H1 (cell line): ENCODE data around the gene IL1RL1. TPM values are rescaled to one million over a fixed set of nuclear protein-coding genes. Genes with fewer than 3 reads are reported as not detected.

ENCODE experiments used
- ATF3 ChIP-seq: IDR thresholded peaks from 2 replicates; pipeline ENCODE4 v1.6.1; 2011; ENCODE audit warnings: low read depth, mild to moderate bottlenecking, low read length; ENCODE audit not compliant: insufficient read depth
- BCL11A ChIP-seq, 2 experiments: IDR thresholded peaks; one replicate each; pipeline ENCODE4 v1.6.1; 2011; ENCODE audit warnings: low read depth in 2 of 2, low read length in 2 of 2, mild to moderate bottlenecking in 2 of 2
- CHD7 ChIP-seq: fragments of 300-600 bp; sonication (generic); IDR thresholded peaks from 2 replicates; pipeline ENCODE4 v1.7.1; 2012; ENCODE audit warnings: low read length, moderate library complexity, mild to moderate bottlenecking, inconsistent platforms; ENCODE audit not compliant: insufficient replicate concordance
- HDAC6 ChIP-seq: IDR thresholded peaks from one replicate; pipeline ENCODE4 v1.7.1; 2012; ENCODE audit warnings: low read depth, mild to moderate bottlenecking, inconsistent platforms, low read length, moderate library complexity
- MAFK ChIP-seq: IDR thresholded peaks from 2 replicates; pipeline ENCODE4 v1.6.1; 2012; ENCODE audit warnings: low read depth, mild to moderate bottlenecking, improper control_type of control experiment, low read length
- PHF8 ChIP-seq: fragments of 200-600 bp; sonication (generic); conservative IDR thresholded peaks from 2 replicates; pipeline ENCODE4 v1.7.1; 2012; ENCODE audit warnings: low read depth, mild to moderate bottlenecking, inconsistent platforms, low read length, moderate library complexity
- POLR2AphosphoS5 ChIP-seq: IDR thresholded peaks from 2 replicates; pipeline ENCODE4 v1.6.1; 2011; ENCODE audit warnings: low read depth, low read length
- RFX5 ChIP-seq: IDR thresholded peaks from 2 replicates; pipeline ENCODE4 v1.6.1; 2011; ENCODE audit warnings: low read depth, low read length, improper control_type of control experiment, borderline replicate concordance
- RNF2 ChIP-seq: fragments of 200-900, 300-1000 bp; sonication (generic); IDR thresholded peaks from 2 replicates; pipeline ENCODE4 v1.7.1; 2016; ENCODE audit warnings: borderline replicate concordance, low read depth, mild to moderate bottlenecking, antibody characterized with exemption, low read length; ENCODE audit not compliant: poor library complexity, severe bottlenecking; ENCODE audit errors: missing control alignments
- SP2 ChIP-seq: IDR thresholded peaks from 2 replicates; pipeline ENCODE4 v1.6.1; 2012; ENCODE audit warnings: mild to moderate bottlenecking, low read length, inconsistent platforms
- ZNF274 ChIP-seq: IDR thresholded peaks from 2 replicates; pipeline ENCODE4 v1.7.0; 2012; ENCODE audit warnings: low read length, borderline replicate concordance; ENCODE audit errors: extremely low read depth
- polyA plus RNA-seq, 7 experiments: library from polyadenylated mRNA; depleted of rRNA in 3 of 7; stranded (reverse) in 5 of 7; unstranded in 2 of 7; fragments of >200 nt in 5 of 7; fragments of 200-250 nt in 2 of 7; gene quantifications; 1 replicate in 5 of 7; 2 replicates in 1 of 7; 4 replicates in 1 of 7; pipeline versions ENCODE4 v1.2.1 to v1.2.3, GENCODE V29; 2011 to 2013; ENCODE audit warnings: missing spikeins in 2 of 7, mixed read lengths in 2 of 7
- total RNA-seq: library from RNA; stranded (reverse); fragmentation: NEBNext Ultra II Directional; extraction: Animal tissue kit (Norgen Biotek cat#: 25700); gene quantifications from 2 replicates; pipeline ENCODE4 v1.2.1, GENCODE V29; 2021

IL1RL1 gene
- total and polyA plus RNA-seq, 2 of the 8 experiments (the other 6 are each of a cell fraction or from before 2014, with no cell fraction given): not detected

- TF ChIP-seq CHD7 (no peak), ZNF274 (no peak), BCL11A (IDR thresholded peaks at IDR 0.05; ENCODE audit: low read depth in 2 of 2, low read length in 2 of 2) (no peak), HDAC6 (no peak), MAFK (no peak), POLR2AphosphoS5 (no peak), SP2 (no peak), RFX5 (no peak), RNF2 (no peak), PHF8 (no peak), ATF3 (no peak)
Measured at GRCh38 chr2:102290594-102290993, 20.8 kb upstream of the IL1RL1 start (continued).
